NT2/D1 (cell line): ENCODE measurements around the gene ZNF143.

ENCODE experiments used
- YY1 ChIP-seq: IDR thresholded peaks from 2 replicates; pipeline ENCODE4 v1.6.1; 2011; ENCODE audit not compliant: insufficient read length, insufficient read depth
- ZNF274 ChIP-seq: IDR thresholded peaks from 2 replicates; pipeline ENCODE4 v1.6.1; 2011; ENCODE audit warnings: mild to moderate bottlenecking, low read depth, low read length

DNA sequence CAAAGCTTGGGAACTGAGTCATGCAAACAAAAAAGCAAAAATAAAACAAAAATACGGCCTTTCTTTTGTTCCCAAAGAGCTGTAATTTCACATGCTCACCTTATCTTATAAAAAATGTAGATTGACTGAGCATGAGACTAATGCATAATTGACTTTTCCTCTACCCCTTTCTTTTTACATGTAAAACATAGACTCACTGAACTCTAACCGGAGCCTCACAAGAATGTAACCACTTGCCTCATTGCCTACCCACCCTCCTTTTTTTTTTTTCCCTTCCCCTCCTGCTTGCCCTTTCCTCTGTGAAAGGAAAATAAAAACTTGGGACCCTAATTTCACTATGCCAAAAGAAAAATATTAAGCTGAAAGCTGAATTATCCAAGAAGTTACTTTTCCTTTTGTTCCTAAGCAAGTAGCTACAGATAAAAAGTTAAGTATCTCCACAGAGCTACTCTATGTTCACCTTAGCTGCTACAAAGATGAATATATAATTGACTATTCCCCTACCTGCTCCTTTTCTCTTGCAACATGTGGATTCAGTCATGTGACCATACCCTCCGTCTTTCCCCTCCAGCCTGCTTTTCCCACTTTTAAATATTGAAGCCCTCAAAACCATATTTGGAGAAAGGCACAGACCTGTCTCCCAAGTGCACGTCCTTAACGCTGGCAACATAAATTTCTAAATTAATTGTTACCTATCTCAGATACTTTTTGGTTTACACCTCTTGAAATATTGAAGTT is 73.1 kb downstream of the ZNF143 start:
- no peak for TF ChIP-seq YY1
- TF ChIP-seq ZNF274 = no peak
